ENCODE results near the gene CENPV.

Gene CENPV

GRCh38 chr17:16329519-16330271, 23.6 kb downstream of the CENPV start:
- no peak overlapping the region for H3K4me3 ChIP-seq (ENCODE audit: low read depth, low read length)
- no peak for TF ChIP-seq CTCF (IDR thresholded peaks at IDR 0.05; ENCODE audit: control insufficient read depth, extremely low read depth, insufficient read depth)

GRCh38 chr17:16328997-16329396, 24.3 kb downstream of the CENPV start:
- TF ChIP-seq CTCF (IDR thresholded peaks at IDR 0.05; ENCODE audit: control insufficient read depth, extremely low read depth, insufficient read depth): no peak
- H3K4me3 ChIP-seq (ENCODE audit: low read depth, low read length): no peak overlapping the region

More at GRCh38 chr17:16329519-16330271, 23.6 kb downstream of the CENPV start:
- no peak for DNase-seq (ENCODE audit: low read depth)

GRCh38 chr17:16327018-16327417, 26.3 kb downstream of the CENPV start:
- no peak overlapping the region for H3K4me3 ChIP-seq (ENCODE audit: low read depth, low read length)
- DNase-seq (ENCODE audit: low read depth): no peak
- no peak for TF ChIP-seq CTCF (IDR thresholded peaks at IDR 0.05; ENCODE audit: control insufficient read depth, extremely low read depth, insufficient read depth)

More at GRCh38 chr17:16328997-16329396, 24.3 kb downstream of the CENPV start:
- DNase-seq (ENCODE audit: low read depth): no peak

- no peak for DNase-seq (ENCODE audit: low read depth)
Measured at GRCh38 chr17:16325964-16326363, 27.3 kb downstream of the CENPV start.

GRCh38 chr17:16322636-16323035, 30.6 kb downstream of the CENPV start:
- no peak for TF ChIP-seq CTCF (IDR thresholded peaks at IDR 0.05; ENCODE audit: control insufficient read depth, extremely low read depth, insufficient read depth)
- DNase-seq (ENCODE audit: low read depth): no peak
- H3K4me3 ChIP-seq (ENCODE audit: low read depth, low read length): no peak overlapping the region

More at GRCh38 chr17:16325964-16326363, 27.3 kb downstream of the CENPV start:
- no peak for TF ChIP-seq CTCF (IDR thresholded peaks at IDR 0.05; ENCODE audit: control insufficient read depth, extremely low read depth, insufficient read depth)
- no peak overlapping the region for H3K4me3 ChIP-seq (ENCODE audit: low read depth, low read length)

- no peak for TF ChIP-seq CTCF (IDR thresholded peaks at IDR 0.05; ENCODE audit: control insufficient read depth, extremely low read depth, insufficient read depth)
- DNase-seq (ENCODE audit: low read depth): no peak
- H3K4me3 ChIP-seq (ENCODE audit: low read depth, low read length): no peak overlapping the region
Measured at GRCh38 chr17:16319969-16320368, 33.3 kb downstream of the CENPV start.

- DNase-seq (ENCODE audit: low read depth): no peak
- no peak overlapping the region for H3K4me3 ChIP-seq (ENCODE audit: low read depth, low read length)
- no peak for TF ChIP-seq CTCF (IDR thresholded peaks at IDR 0.05; ENCODE audit: control insufficient read depth, extremely low read depth, insufficient read depth)
Measured at GRCh38 chr17:16314859-16315258, 38.4 kb downstream of the CENPV start.
